ENCODE results near the gene SPRY1. TPM values are rescaled to one million over a fixed set of nuclear protein-coding genes. Genes with fewer than 3 reads are reported as not detected.

The SPRY1 gene
- total and polyA plus RNA-seq, 2 experiments from 2014 or later: 29.7 to 43.9 TPM

GRCh38 chr4:123449362-123449761 lies 52.8 kb downstream of the SPRY1 start:
- Histone ChIP-seq H3K27me3 (no peaks in the 10 kb centered on the region), H3K36me3 (no peaks in the 10 kb centered on the region), H3K4me1 (ENCODE audit: low read depth) (peaks cover 23% of the 10 kb centered on the region), H3K4me3 (no peak overlapping the region), H3K9me3 (ENCODE audit: low read depth) (no peaks in the 10 kb centered on the region), H3K27ac (no peak overlapping the region)
- DNase-seq (ENCODE audit: low read depth in 1 of 2, low spot score in 1 of 2): no peak
- TF ChIP-seq, protein P1, sequence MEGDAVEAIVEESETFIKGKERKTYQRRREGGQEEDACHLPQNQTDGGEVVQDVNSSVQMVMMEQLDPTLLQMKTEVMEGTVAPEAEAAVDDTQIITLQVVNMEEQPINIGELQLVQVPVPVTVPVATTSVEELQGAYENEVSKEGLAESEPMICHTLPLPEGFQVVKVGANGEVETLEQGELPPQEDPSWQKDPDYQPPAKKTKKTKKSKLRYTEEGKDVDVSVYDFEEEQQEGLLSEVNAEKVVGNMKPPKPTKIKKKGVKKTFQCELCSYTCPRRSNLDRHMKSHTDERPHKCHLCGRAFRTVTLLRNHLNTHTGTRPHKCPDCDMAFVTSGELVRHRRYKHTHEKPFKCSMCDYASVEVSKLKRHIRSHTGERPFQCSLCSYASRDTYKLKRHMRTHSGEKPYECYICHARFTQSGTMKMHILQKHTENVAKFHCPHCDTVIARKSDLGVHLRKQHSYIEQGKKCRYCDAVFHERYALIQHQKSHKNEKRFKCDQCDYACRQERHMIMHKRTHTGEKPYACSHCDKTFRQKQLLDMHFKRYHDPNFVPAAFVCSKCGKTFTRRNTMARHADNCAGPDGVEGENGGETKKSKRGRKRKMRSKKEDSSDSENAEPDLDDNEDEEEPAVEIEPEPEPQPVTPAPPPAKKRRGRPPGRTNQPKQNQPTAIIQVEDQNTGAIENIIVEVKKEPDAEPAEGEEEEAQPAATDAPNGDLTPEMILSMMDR (IDR thresholded peaks at IDR 0.05; ENCODE audit: low read depth, low read length): no peak

DNA sequence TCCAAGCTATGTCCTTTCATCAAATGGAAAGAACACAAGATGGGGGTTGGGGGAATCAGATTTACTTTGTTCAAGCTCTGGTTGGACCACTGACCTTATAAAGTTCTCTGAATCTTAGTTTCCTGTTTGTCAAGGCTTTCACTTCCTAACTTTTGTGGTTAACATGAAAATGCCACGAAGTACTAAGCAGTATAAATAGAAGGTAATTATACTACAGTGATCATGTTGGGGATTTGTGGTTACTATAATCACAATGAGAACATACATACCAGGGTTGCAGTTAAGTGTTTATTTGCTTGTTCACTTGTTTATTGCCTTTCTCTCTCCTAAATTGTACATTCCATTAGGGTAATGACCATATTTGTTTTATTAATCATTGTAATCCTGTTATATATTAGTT lies 53.2 kb downstream of the SPRY1 start:
- Histone ChIP-seq H3K27me3 (no peaks in the 10 kb centered on the region), H3K9me3 (ENCODE audit: low read depth) (no peaks in the 10 kb centered on the region), H3K4me1 (ENCODE audit: low read depth) (peaks cover 19% of the 10 kb centered on the region), H3K27ac (no peak overlapping the region), H3K36me3 (no peaks in the 10 kb centered on the region), H3K4me3 (no peak overlapping the region)
- TF ChIP-seq, protein P1 (IDR thresholded peaks at IDR 0.05; ENCODE audit: low read depth, low read length): no peak
- DNase-seq (ENCODE audit: low read depth in 1 of 2, low spot score in 1 of 2): peak in 1 of 2 donors; percentile 39

DNA sequence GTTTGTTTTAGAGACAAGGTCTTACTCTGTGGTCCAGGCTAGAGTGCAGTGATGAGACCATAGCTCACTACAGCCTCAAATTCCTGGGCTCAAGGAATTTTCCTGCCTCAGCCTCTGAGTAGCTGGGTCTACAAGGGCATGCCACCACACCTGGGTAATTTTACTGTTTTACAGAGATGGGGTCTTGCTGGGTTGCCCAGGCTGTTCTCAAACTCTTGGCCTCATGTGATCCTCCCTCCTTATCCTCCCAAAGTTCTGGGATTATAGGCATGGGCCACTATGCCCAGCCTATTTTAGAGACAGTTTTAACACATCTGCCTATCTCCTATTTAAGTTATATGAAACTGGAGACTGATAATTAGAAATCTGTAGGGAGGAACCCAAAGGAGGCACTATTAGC lies 53.8 kb downstream of the SPRY1 start:
- Histone ChIP-seq H3K4me3 (no peak overlapping the region), H3K27me3 (no peaks in the 10 kb centered on the region), H3K9me3 (ENCODE audit: low read depth) (no peaks in the 10 kb centered on the region), H3K4me1 (ENCODE audit: low read depth) (peaks cover 14% of the 10 kb centered on the region), H3K36me3 (no peaks in the 10 kb centered on the region), H3K27ac (no peak overlapping the region)
- no peak for DNase-seq (ENCODE audit: low read depth in 1 of 2, low spot score in 1 of 2)
- TF ChIP-seq, protein P1 (IDR thresholded peaks at IDR 0.05; ENCODE audit: low read depth, low read length): no peak

GRCh38 chr4:123452616-123453015 lies 56.0 kb downstream of the SPRY1 start:
- Histone ChIP-seq H3K36me3 (no peaks in the 10 kb centered on the region), H3K4me1 (ENCODE audit: low read depth) (peaks cover 10% of the 10 kb centered on the region), H3K27ac (no peak overlapping the region), H3K27me3 (no peaks in the 10 kb centered on the region), H3K4me3 (no peak overlapping the region), H3K9me3 (ENCODE audit: low read depth) (no peaks in the 10 kb centered on the region)
- peak in 1 of 2 donors; percentile 55 for DNase-seq (ENCODE audit: low read depth in 1 of 2, low spot score in 1 of 2)
- TF ChIP-seq, protein P1 (IDR thresholded peaks at IDR 0.05; ENCODE audit: low read depth, low read length): no peak

GRCh38 chr4:123453061-123453680 lies 56.6 kb downstream of the SPRY1 start:
- Histone ChIP-seq H3K27ac (no peak overlapping the region), H3K36me3 (no peaks in the 10 kb centered on the region), H3K4me1 (ENCODE audit: low read depth) (peaks cover 10% of the 10 kb centered on the region), H3K4me3 (no peak overlapping the region), H3K27me3 (no peaks in the 10 kb centered on the region), H3K9me3 (ENCODE audit: low read depth) (no peaks in the 10 kb centered on the region)
- no peak for DNase-seq (ENCODE audit: low read depth in 1 of 2, low spot score in 1 of 2)
- TF ChIP-seq, protein P1 (IDR thresholded peaks at IDR 0.05; ENCODE audit: low read depth, low read length): no peak
